Astrocyte (in vitro differentiated cells and primary cell): Measurements from ENCODE around the gene VAV2.

Experiments used
- CTCF ChIP-seq: IDR thresholded peaks from 2 replicates; pipeline ENCODE4 v1.5.1; 2011; ENCODE audit warnings: low read depth, mild to moderate bottlenecking, inconsistent platforms, low read length, moderate library complexity; ENCODE audit not compliant: insufficient read depth
- EZH2 ChIP-seq: IDR thresholded peaks from 2 replicates; pipeline ENCODE4 v1.6.1; 2012; ENCODE audit warnings: mild to moderate bottlenecking, low read length, inconsistent platforms; ENCODE audit not compliant: insufficient read depth

- no peak for TF ChIP-seq CTCF
- TF ChIP-seq EZH2, result no peak
Measured at GRCh38 chr9:134024828-134025605, 32.9 kb upstream of the VAV2 start, which contains the start of gene BRD3OS.
